Stimulated activated memory B cell treated with anti-CD40 and anti-IgM and Interleukin-4, amounts not matched to agents 10 μg/mL and 1 μg/mL and 100 μg/mL, for 72 hours (primary cell): Measurements from ENCODE around the gene CXCR4.

Experiments
- ATAC-seq: fragments of 150-1000 bp; cut with Tn5 transposase; 2 replicates; pipeline ENCODE4 v1.10.0; 2021
- H3K27ac Mint-ChIP-seq: one replicate; pipeline ENCODE4 v1.8.0; 2022; ENCODE audit warnings: mild to moderate bottlenecking, mixed read lengths
- H3K27me3 Mint-ChIP-seq: one replicate; pipeline ENCODE4 v1.8.0; 2022; ENCODE audit warnings: mixed read lengths
- H3K36me3 Mint-ChIP-seq: one replicate; pipeline ENCODE4 v1.8.0; 2022; ENCODE audit warnings: mixed read lengths
- H3K4me1 Mint-ChIP-seq: one replicate; pipeline ENCODE4 v1.8.0; 2022; ENCODE audit warnings: mixed read lengths
- H3K4me3 Mint-ChIP-seq: one replicate; pipeline ENCODE4 v1.8.0; 2022; ENCODE audit warnings: mild to moderate bottlenecking, moderate library complexity, mixed read lengths
- H3K9me3 Mint-ChIP-seq: one replicate; pipeline ENCODE4 v1.8.0; 2022; ENCODE audit warnings: mixed read lengths

The CXCR4 gene

GRCh38 chr2:136126021-136126420, 8.1 kb upstream of the CXCR4 start:
- Mint-ChIP-seq H3K4me1 (peaks cover 89% of the 10 kb centered on the region), H3K9me3 (no peaks in the 10 kb centered on the region), H3K27me3 (no peaks in the 10 kb centered on the region), H3K27ac (peak overlapping the region; percentile 59), H3K36me3 (no peaks in the 10 kb centered on the region), H3K4me3 (peak overlapping the region; percentile 51)
- ATAC-seq = peak; percentile 24

GRCh38 chr2:136125236-136125635, 7.3 kb upstream of the CXCR4 start:
- Mint-ChIP-seq H3K9me3 (no peaks in the 10 kb centered on the region), H3K27me3 (no peaks in the 10 kb centered on the region), H3K36me3 (no peaks in the 10 kb centered on the region), H3K4me1 (peaks cover 87% of the 10 kb centered on the region), H3K4me3 (no peak overlapping the region), H3K27ac (peak overlapping the region; percentile 59)
- no peak for ATAC-seq

GRCh38 chr2:136124805-136125204, 6.9 kb upstream of the CXCR4 start:
- H3K36me3 Mint-ChIP-seq = no peaks in the 10 kb centered on the region
- ATAC-seq = no peak
- H3K27ac Mint-ChIP-seq = peak overlapping the region; percentile 59
- no peaks in the 10 kb centered on the region for H3K27me3 Mint-ChIP-seq
- H3K4me3 Mint-ChIP-seq = no peak overlapping the region
- H3K4me1 Mint-ChIP-seq = peaks cover 85% of the 10 kb centered on the region
- no peaks in the 10 kb centered on the region for H3K9me3 Mint-ChIP-seq

- Mint-ChIP-seq H3K27ac (peak overlapping the region; percentile 59), H3K27me3 (no peaks in the 10 kb centered on the region), H3K36me3 (peaks cover 5% of the 10 kb centered on the region), H3K4me3 (no peak overlapping the region), H3K9me3 (no peaks in the 10 kb centered on the region), H3K4me1 (peaks cover 66% of the 10 kb centered on the region)
- no peak for ATAC-seq
Measured at GRCh38 chr2:136122661-136123060, 4.7 kb upstream of the CXCR4 start.

- H3K4me1 Mint-ChIP-seq = peaks cover 56% of the 10 kb centered on the region
- no peaks in the 10 kb centered on the region for H3K9me3 Mint-ChIP-seq
- no peaks in the 10 kb centered on the region for H3K27me3 Mint-ChIP-seq
- H3K36me3 Mint-ChIP-seq = peaks cover 14% of the 10 kb centered on the region
- H3K27ac Mint-ChIP-seq = peak overlapping the region; percentile 59
- H3K4me3 Mint-ChIP-seq = no peak overlapping the region
- ATAC-seq = no peak
Measured at GRCh38 chr2:136121204-136121910, 3.4 kb upstream of the CXCR4 start.

GRCh38 chr2:136119717-136120675, 2.0 kb upstream of the CXCR4 start:
- no peak for ATAC-seq
- H3K27ac Mint-ChIP-seq = peak overlapping the region; percentile 95
- H3K4me3 Mint-ChIP-seq = peak overlapping the region; percentile 95
- no peaks in the 10 kb centered on the region for H3K9me3 Mint-ChIP-seq
- peaks cover 51% of the 10 kb centered on the region for H3K4me1 Mint-ChIP-seq
- H3K27me3 Mint-ChIP-seq = no peaks in the 10 kb centered on the region
- H3K36me3 Mint-ChIP-seq = peaks cover 28% of the 10 kb centered on the region

GRCh38 chr2:136118819-136119716, 1.1 kb upstream of the CXCR4 start:
- Mint-ChIP-seq H3K27me3 (no peaks in the 10 kb centered on the region), H3K4me3 (peak overlapping the region; percentile 95), H3K9me3 (no peaks in the 10 kb centered on the region), H3K36me3 (peaks cover 37% of the 10 kb centered on the region), H3K4me1 (peaks cover 51% of the 10 kb centered on the region), H3K27ac (peak overlapping the region; percentile 95)
- ATAC-seq = peak; percentile 88

- ATAC-seq = peak; percentile 6
- H3K27me3 Mint-ChIP-seq = no peaks in the 10 kb centered on the region
- peaks cover 47% of the 10 kb centered on the region for H3K36me3 Mint-ChIP-seq
- peak overlapping the region; percentile 95 for H3K4me3 Mint-ChIP-seq
- H3K27ac Mint-ChIP-seq = peak overlapping the region; percentile 95
- peaks cover 52% of the 10 kb centered on the region for H3K4me1 Mint-ChIP-seq
- H3K9me3 Mint-ChIP-seq = no peaks in the 10 kb centered on the region
Measured at GRCh38 chr2:136117391-136117841, 533 bp downstream of the CXCR4 start.

GRCh38 chr2:136116813-136117390, 1.0 kb downstream of the CXCR4 start:
- peak overlapping the region; percentile 95 for H3K4me3 Mint-ChIP-seq
- H3K27ac Mint-ChIP-seq = peak overlapping the region; percentile 95
- no peaks in the 10 kb centered on the region for H3K27me3 Mint-ChIP-seq
- peak; percentile 51 for ATAC-seq
- no peaks in the 10 kb centered on the region for H3K9me3 Mint-ChIP-seq
- H3K4me1 Mint-ChIP-seq = peaks cover 52% of the 10 kb centered on the region
- peaks cover 47% of the 10 kb centered on the region for H3K36me3 Mint-ChIP-seq

GRCh38 chr2:136116151-136116812, 1.7 kb downstream of the CXCR4 start:
- H3K4me1 Mint-ChIP-seq = peaks cover 52% of the 10 kb centered on the region
- peak; percentile 4 for ATAC-seq

GRCh38 chr2:136115183-136115761, 2.7 kb downstream of the CXCR4 start:
- Mint-ChIP-seq H3K4me1 (peaks cover 54% of the 10 kb centered on the region), H3K4me3 (peak overlapping the region; percentile 95), H3K27ac (peak overlapping the region; percentile 95), H3K9me3 (no peaks in the 10 kb centered on the region), H3K27me3 (no peaks in the 10 kb centered on the region), H3K36me3 (peaks cover 47% of the 10 kb centered on the region)
- no peak for ATAC-seq

More at GRCh38 chr2:136116151-136116812, 1.7 kb downstream of the CXCR4 start:
- Mint-ChIP-seq H3K27me3 (no peaks in the 10 kb centered on the region), H3K4me3 (peak overlapping the region; percentile 95), H3K27ac (peak overlapping the region; percentile 95), H3K36me3 (peaks cover 47% of the 10 kb centered on the region), H3K9me3 (no peaks in the 10 kb centered on the region)

- H3K27me3 Mint-ChIP-seq = no peaks in the 10 kb centered on the region
- H3K36me3 Mint-ChIP-seq = peaks cover 47% of the 10 kb centered on the region
- peaks cover 55% of the 10 kb centered on the region for H3K4me1 Mint-ChIP-seq
- H3K27ac Mint-ChIP-seq = peak overlapping the region; percentile 95
- peak overlapping the region; percentile 36 for H3K4me3 Mint-ChIP-seq
- no peaks in the 10 kb centered on the region for H3K9me3 Mint-ChIP-seq
- ATAC-seq = no peak
Measured at GRCh38 chr2:136114382-136114781, 3.6 kb downstream of the CXCR4 start.

- H3K36me3 Mint-ChIP-seq = peaks cover 47% of the 10 kb centered on the region
Measured at GRCh38 chr2:136113209-136113971, 4.6 kb downstream of the CXCR4 start.

More at GRCh38 chr2:136113209-136113971, 4.6 kb downstream of the CXCR4 start:
- Mint-ChIP-seq H3K27me3 (no peaks in the 10 kb centered on the region), H3K9me3 (no peaks in the 10 kb centered on the region), H3K4me1 (peaks cover 64% of the 10 kb centered on the region), H3K27ac (no peak overlapping the region), H3K4me3 (peak overlapping the region; percentile 36)
- ATAC-seq = no peak
